ENCODE results near the gene POU2AF1.

DNA sequence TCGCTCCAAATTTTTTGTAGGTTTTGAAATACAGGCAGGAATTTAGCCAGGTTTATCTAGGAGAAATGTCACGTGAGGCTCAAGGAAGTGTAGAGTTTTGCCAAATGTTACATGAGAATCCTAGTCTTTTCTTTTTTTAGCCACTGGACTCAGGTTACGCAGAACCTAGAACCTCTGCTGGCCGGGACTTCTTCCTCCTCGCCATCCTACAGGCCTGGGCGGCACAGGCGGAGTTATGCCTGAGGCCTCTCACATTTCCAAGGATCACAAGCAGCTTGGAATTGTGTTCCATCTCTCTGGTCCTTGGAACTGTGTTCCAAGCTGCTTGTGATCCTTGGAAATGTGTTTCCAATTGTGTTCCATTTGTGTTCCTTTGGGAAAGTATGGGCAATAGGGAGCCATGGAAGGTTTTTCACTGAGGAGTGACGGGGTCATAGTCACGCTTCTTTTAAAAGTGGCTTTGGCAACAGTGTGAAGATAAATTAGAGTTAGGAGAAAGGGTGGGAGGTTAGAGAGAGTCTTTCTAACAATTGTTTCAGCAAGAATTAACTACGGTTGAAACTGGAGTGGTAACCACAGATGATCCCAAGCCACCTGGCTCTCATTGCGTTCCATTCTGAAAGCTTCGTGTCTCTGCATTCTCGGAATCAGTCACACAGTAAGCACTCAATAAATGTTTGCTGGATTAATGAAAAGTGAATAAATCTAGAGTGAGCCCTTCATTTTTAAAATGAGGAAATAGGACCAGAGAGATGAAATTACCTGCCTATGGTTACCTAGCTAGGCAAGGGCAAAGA, 12.5 kb upstream of the POU2AF1 start:
- TF ChIP-seq TCF12 (IDR thresholded peaks at IDR 0.05; ENCODE audit: low read depth) (no peak), EP300 (IDR thresholded peaks at IDR 0.05; ENCODE audit: borderline replicate concordance) (no peak), EGR1 (IDR thresholded peaks at IDR 0.05) (no peak), CEBPB (IDR thresholded peaks at IDR 0.05) (no peak), RAD21 (IDR thresholded peaks at IDR 0.05; ENCODE audit: low read depth) (no peak), TEAD4 (IDR thresholded peaks at IDR 0.05) (no peak)
- TF ChIP-seq, protein P1, sequence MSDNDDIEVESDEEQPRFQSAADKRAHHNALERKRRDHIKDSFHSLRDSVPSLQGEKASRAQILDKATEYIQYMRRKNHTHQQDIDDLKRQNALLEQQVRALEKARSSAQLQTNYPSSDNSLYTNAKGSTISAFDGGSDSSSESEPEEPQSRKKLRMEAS (IDR thresholded peaks at IDR 0.05): no peak
- TF ChIP-seq, protein P2, sequence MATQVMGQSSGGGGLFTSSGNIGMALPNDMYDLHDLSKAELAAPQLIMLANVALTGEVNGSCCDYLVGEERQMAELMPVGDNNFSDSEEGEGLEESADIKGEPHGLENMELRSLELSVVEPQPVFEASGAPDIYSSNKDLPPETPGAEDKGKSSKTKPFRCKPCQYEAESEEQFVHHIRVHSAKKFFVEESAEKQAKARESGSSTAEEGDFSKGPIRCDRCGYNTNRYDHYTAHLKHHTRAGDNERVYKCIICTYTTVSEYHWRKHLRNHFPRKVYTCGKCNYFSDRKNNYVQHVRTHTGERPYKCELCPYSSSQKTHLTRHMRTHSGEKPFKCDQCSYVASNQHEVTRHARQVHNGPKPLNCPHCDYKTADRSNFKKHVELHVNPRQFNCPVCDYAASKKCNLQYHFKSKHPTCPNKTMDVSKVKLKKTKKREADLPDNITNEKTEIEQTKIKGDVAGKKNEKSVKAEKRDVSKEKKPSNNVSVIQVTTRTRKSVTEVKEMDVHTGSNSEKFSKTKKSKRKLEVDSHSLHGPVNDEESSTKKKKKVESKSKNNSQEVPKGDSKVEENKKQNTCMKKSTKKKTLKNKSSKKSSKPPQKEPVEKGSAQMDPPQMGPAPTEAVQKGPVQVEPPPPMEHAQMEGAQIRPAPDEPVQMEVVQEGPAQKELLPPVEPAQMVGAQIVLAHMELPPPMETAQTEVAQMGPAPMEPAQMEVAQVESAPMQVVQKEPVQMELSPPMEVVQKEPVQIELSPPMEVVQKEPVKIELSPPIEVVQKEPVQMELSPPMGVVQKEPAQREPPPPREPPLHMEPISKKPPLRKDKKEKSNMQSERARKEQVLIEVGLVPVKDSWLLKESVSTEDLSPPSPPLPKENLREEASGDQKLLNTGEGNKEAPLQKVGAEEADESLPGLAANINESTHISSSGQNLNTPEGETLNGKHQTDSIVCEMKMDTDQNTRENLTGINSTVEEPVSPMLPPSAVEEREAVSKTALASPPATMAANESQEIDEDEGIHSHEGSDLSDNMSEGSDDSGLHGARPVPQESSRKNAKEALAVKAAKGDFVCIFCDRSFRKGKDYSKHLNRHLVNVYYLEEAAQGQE (IDR thresholded peaks at IDR 0.05; ENCODE audit: low read depth): no peak
